ENCODE data around the gene DBN1. TPM values are rescaled to one million over a fixed set of nuclear protein-coding genes. Genes with fewer than 3 reads are reported as not detected.

Gene DBN1
- total RNA-seq, 4 donors from 2014 or later = 61.4 to 98.8 (median 68.0) TPM

GRCh38 chr5:177438468-177438867, 35.0 kb downstream of the DBN1 start:
- no peaks in the 10 kb centered on the region for H3K9me3 ChIP-seq
- intact Hi-C loops (cut with DNase I) = no loop called here
- H3K4me1 ChIP-seq = no peaks in the 10 kb centered on the region
- H3K27ac ChIP-seq = no peak overlapping the region
- H3K4me3 ChIP-seq (replicated peaks in 1 of 3) = no peak overlapping the region
- H3K36me3 ChIP-seq = peaks cover 35 to 41% of the 10 kb centered on the region in 2 donors
- TF ChIP-seq POLR2A (IDR thresholded peaks at IDR 0.05) = no peak
- TF ChIP-seq CTCF (IDR thresholded peaks at IDR 0.05) = no peak
- 88 to 90% methylated on average over 10 of the region's 10 CpGs for WGBS, 2 donors
- H3K27me3 ChIP-seq = no peaks in the 10 kb centered on the region
- DNase-seq = no peak

GRCh38 chr5:177437623-177438022, 35.8 kb downstream of the DBN1 start:
- Histone ChIP-seq H3K4me3 (replicated peaks in 1 of 3) (no peak overlapping the region), H3K9me3 (no peaks in the 10 kb centered on the region), H3K27ac (no peak overlapping the region), H3K4me1 (no peaks in the 10 kb centered on the region), H3K36me3 (peaks cover 43 to 49% of the 10 kb centered on the region in 2 donors), H3K27me3 (no peaks in the 10 kb centered on the region)
- TF ChIP-seq POLR2A (IDR thresholded peaks at IDR 0.05) = no peak
- TF ChIP-seq CTCF (IDR thresholded peaks at IDR 0.05) = no peak
- intact Hi-C loops (cut with DNase I) = no loop called here
- DNase-seq = no peak
- 69 to 77% methylated on average over 4 of the region's 4 CpGs for WGBS, 2 donors

- intact Hi-C loops (cut with DNase I) = no loop called here
- Histone ChIP-seq H3K4me1 (no peaks in the 10 kb centered on the region), H3K9me3 (no peaks in the 10 kb centered on the region), H3K36me3 (peaks cover 46 to 55% of the 10 kb centered on the region in 2 donors), H3K27ac (no peak overlapping the region), H3K27me3 (no peaks in the 10 kb centered on the region), H3K4me3 (replicated peaks in 1 of 3) (no peak overlapping the region)
- TF ChIP-seq POLR2A (IDR thresholded peaks at IDR 0.05) (no peak), CTCF (IDR thresholded peaks at IDR 0.05) (no peak)
- WGBS, 2 donors = 94% methylated on average over 35 of the region's 37 CpGs
- DNase-seq = no peak
Observed at GRCh38 chr5:177435847-177436536, 37.4 kb downstream of the DBN1 start.

- TF ChIP-seq POLR2A (IDR thresholded peaks at IDR 0.05) (no peak), CTCF (IDR thresholded peaks at IDR 0.05) (no peak)
- no peaks in the 10 kb centered on the region for H3K4me1 ChIP-seq
- no peaks in the 10 kb centered on the region for H3K9me3 ChIP-seq
- whole genome bisulfite sequencing, 2 donors = 93 to 95% methylated on average over 12 to 19 of the region's 20 CpGs
- H3K27me3 ChIP-seq = no peaks in the 10 kb centered on the region
- H3K36me3 ChIP-seq = peaks cover 46 to 55% of the 10 kb centered on the region in 2 donors
- no peak overlapping the region for H3K27ac ChIP-seq
- no peak overlapping the region for H3K4me3 ChIP-seq (replicated peaks in 1 of 3)
- no peak for DNase-seq
- intact Hi-C loops (cut with DNase I) = no loop called here
Observed at GRCh38 chr5:177434942-177435738, 38.3 kb downstream of the DBN1 start.

GRCh38 chr5:177434437-177434836, 39.0 kb downstream of the DBN1 start:
- WGBS, 2 donors = 91 to 95% methylated on average over 3 to 8 of the region's 8 CpGs
- intact Hi-C loops (cut with DNase I) = no loop called here
- Histone ChIP-seq H3K4me3 (replicated peaks in 1 of 3) (no peak overlapping the region), H3K27ac (no peak overlapping the region), H3K27me3 (no peaks in the 10 kb centered on the region), H3K4me1 (no peaks in the 10 kb centered on the region), H3K36me3 (peaks cover 46 to 55% of the 10 kb centered on the region in 2 donors), H3K9me3 (no peaks in the 10 kb centered on the region)
- no peak for TF ChIP-seq CTCF (IDR thresholded peaks at IDR 0.05)
- no peak for TF ChIP-seq POLR2A (IDR thresholded peaks at IDR 0.05)
- DNase-seq = no peak
